Ovary (tissue), 9 donors: ENCODE measurements around the gene CYP27C1. TPM values are rescaled to one million over a fixed set of nuclear protein-coding genes. Genes with fewer than 3 reads are reported as not detected.
A peak's percentile ranks its signal among the peaks of the same experiment; 100 is the strongest.

ENCODE experiments used
- DNase-seq, 5 donors: peaks; one replicate each; pipeline ENCODE4 v3.0.0-alpha.2; 2019 to 2020
- H3K27ac ChIP-seq, 2 donors: fragments of 200-600 bp; one replicate each; pipeline versions ENCODE4 v1.5.1 to v1.8.0; 2019 to 2022
- H3K27me3 ChIP-seq: fragments of 200-600 bp; one replicate; pipeline ENCODE4 v1.8.0; 2022
- H3K36me3 ChIP-seq: fragments of 200-600 bp; sonication (generic); one replicate; pipeline ENCODE4 v1.5.1; 2019
- H3K4me1 ChIP-seq: one replicate; pipeline ENCODE4 v1.8.1; 2013; ENCODE audit warnings: mild to moderate bottlenecking, moderate library complexity; ENCODE audit not compliant: insufficient read depth
- H3K4me3 ChIP-seq: fragments of 200-600 bp; sonication (generic); one replicate; pipeline ENCODE4 v1.5.1; 2017
- H3K9me3 ChIP-seq, 2 donors: fragments of 200-600 bp in 1 of 2; sonication (generic) in 1 of 2; one replicate each; pipeline versions ENCODE4 v1.5.1 to v1.8.1; 2013 to 2019; ENCODE audit warnings: mild to moderate bottlenecking in 1 of 2, moderate library complexity in 1 of 2
- CTCF ChIP-seq, 3 donors: fragments of 450-650 bp in 2 of 3; fragments of 200-600 bp in 1 of 3; IDR thresholded peaks; one replicate each; pipeline versions ENCODE4 v1.5.1 to v1.8.0; 2016 to 2022; ENCODE audit warnings: antibody characterized with exemption in 3 of 3, mild to moderate bottlenecking in 1 of 3
- EP300 ChIP-seq: sonication (generic); formaldehyde crosslinking; IDR thresholded peaks from one replicate; pipeline ENCODE4 v1.6.1; 2017; ENCODE audit warnings: antibody characterized with exemption
- POLR2A ChIP-seq: fragments of 450-650 bp; IDR thresholded peaks from one replicate; pipeline ENCODE4 v1.6.1; 2017; ENCODE audit warnings: antibody characterized with exemption, mild to moderate bottlenecking, moderate library complexity
- WGBS, 3 donors: extraction: QIAGEN DNeasy Blood & Tissue Kit in 1 of 3; methylation state at CpG; one replicate each; pipeline versions ENCODE4 v1.1.5 to v1.1.7; 2013 to 2017; 5-methylcytosine and 5-hydroxymethylcytosine counted together
- intact Hi-C, 4 donors: fragments of 100-400 bp; cut with DNase I; formaldehyde crosslinking; loops; one replicate each; pipeline versions ENCODE4 v1.11.0 to v1.15.1; 2022 to 2023
- polyA plus RNA-seq, 2 donors: library from polyadenylated mRNA; stranded (reverse); fragments of 200-250 nt in 1 of 2; fragments of 350-450 nt in 1 of 2; fragmentation: Illumina TruSeq in 1 of 2; extraction: RNeasy Lipid Tissue Mini Kit (QIAGEN cat#74804) in 1 of 2; gene quantifications; one replicate each; pipeline ENCODE4 v1.2.3, GENCODE V29; 2013 to 2014
- total RNA-seq, 7 donors: library from RNA; depleted of rRNA in 2 of 7; stranded (reverse); fragments of >200 nt in 2 of 7; fragmentation: NEBNext Ultra II Directional in 3 of 7; extraction: Animal tissue kit (Norgen Biotek cat#: 25700) in 3 of 7; gene quantifications; one replicate each; pipeline versions ENCODE4 v1.1.0 to v1.2.4, GENCODE V29; 2016 to 2023
- donor health status: DM: no; HTN: no; CAD: no; lungs with moderate emphysema.
- donor health status: DM: no; HTN: no; CAD: no.
- donor health status: Bipolar disorder and iron deficiency.
- donor health status: DM: yes; HTN: yes; CAD: no.
- donor health status: DM: no; HTN: no; CAD: no.
- donor health status: DM: yes; HTN: yes; CAD: no.

The CYP27C1 gene
- total and polyA plus RNA-seq, 9 donors: 0.07 to 0.52 (median 0.17) TPM; not detected in 1

GRCh38 chr2:127159543-127159942, 60.6 kb downstream of the CYP27C1 start:
- H3K36me3 ChIP-seq: no peaks in the 10 kb centered on the region
- 45 to 57% (median 56%) methylated on average over 2 of the region's 2 CpGs for WGBS, 3 donors

DNA sequence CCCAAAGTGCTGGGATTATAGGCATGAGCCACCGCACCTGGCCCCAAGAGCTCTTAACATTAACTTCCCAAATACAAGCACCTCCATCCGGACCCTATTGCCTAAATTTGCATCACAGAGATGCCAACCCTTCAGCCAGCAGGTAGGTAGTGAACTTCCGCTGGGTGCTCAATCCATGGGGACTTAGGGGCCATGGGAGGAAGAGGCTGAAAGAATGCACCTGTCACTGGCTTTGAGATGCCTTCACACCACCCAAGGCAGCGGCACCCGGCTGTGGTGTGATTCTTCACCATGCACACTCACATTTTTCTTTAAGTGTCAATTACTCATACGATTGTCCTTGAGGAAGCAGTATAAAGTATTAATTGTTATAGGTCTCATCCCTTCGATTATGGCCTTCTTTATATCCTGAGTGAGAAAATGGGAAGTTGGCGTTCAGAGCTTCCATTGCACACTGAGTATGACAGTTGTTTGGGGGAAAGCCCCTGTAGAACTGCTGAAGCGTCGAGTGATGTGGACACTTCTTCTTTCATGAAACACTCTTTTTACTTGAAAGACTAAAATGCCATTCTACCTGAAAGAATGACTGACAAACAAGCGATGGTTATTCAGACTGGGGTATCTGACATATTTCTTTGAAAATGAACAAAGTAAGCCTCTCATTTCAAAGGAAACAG, 61.3 kb downstream of the CYP27C1 start:
- Histone ChIP-seq H3K27ac (no peak overlapping the region), H3K9me3 (no peaks in the 10 kb centered on the region), H3K4me3 (no peak overlapping the region), H3K4me1 (peaks cover 7% of the 10 kb centered on the region), H3K27me3 (no peaks in the 10 kb centered on the region), H3K36me3 (no peaks in the 10 kb centered on the region)
- TF ChIP-seq EP300 (no peak), CTCF (IDR thresholded peaks at IDR 0.05) (no peak), POLR2A (no peak)
- DNase-seq: no peak
- WGBS, 3 donors: 89 to 94% (median 91%) methylated on average over 11 of the region's 11 CpGs
- intact Hi-C loops: loop anchor here in 1 of 4 donors (10.0 kb wide), 1 partner anchor 74 kb away; no protein-coding TSS in a partner anchor

More at GRCh38 chr2:127159543-127159942, 60.6 kb downstream of the CYP27C1 start:
- Histone ChIP-seq H3K27me3 (no peaks in the 10 kb centered on the region), H3K4me3 (no peak overlapping the region), H3K27ac (no peak overlapping the region), H3K9me3 (no peaks in the 10 kb centered on the region), H3K4me1 (peaks cover 5% of the 10 kb centered on the region)
- intact Hi-C loops: loop anchor here in 1 of 4 donors (10.0 kb wide), 1 partner anchor 75 kb away; no protein-coding TSS in a partner anchor
- no peak for DNase-seq
- TF ChIP-seq CTCF (IDR thresholded peaks at IDR 0.05) (no peak), EP300 (no peak), POLR2A (no peak)

DNA sequence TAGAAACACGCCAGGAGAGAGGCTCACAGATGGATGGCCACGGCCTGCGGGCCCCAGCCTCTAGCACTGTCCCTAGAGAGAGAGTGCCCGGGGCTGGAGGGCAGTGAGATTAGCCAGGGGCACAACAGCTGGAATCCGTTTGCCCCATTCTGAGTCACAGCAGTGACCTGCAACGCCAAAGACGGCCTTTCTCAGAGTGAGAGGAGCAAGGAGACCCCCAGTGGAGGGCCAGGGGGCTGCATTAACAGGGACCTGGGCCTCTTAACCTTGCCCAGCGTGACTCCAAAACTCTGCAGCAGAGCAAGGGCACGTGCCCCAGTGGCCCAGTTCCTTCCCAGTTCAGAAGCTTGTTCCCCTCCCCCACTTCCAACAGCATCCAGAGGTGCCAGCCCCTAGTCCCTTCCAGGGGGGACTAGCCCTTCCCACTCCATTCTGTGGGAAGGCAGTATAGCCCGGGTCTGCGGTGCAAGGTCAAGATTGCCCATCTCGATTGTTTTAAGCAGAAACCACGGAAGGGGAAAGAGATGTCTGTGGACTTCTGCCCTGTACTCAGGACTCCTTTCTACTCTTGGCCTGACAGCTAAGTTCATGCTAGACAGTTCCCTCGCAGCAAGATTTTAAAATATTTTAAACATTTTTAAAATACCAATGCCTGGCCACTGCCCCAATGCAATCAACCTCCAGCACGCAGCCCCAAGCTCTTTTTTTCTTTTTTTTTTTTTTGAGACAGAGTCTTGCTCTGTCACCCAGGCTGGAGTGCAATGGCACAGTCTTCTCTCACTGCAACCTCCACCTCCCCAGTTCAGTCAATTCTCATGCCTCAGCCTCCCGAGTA, 62.2 kb downstream of the CYP27C1 start:
- WGBS, 3 donors: 69 to 72% (median 70%) methylated on average over 16 of the region's 16 CpGs
- intact Hi-C loops: loop anchor here in 1 of 4 donors (10.0 kb wide), 1 partner anchor 73 kb away; no protein-coding TSS in a partner anchor
- peaks cover 7% of the 10 kb centered on the region for H3K4me1 ChIP-seq
- TF ChIP-seq POLR2A (no peak), EP300 (no peak), CTCF (IDR thresholded peaks at IDR 0.05) (no peak)
- H3K27ac ChIP-seq: no peak overlapping the region
- H3K36me3 ChIP-seq: no peaks in the 10 kb centered on the region
- H3K4me3 ChIP-seq: no peak overlapping the region
- H3K27me3 ChIP-seq: no peaks in the 10 kb centered on the region
- no peaks in the 10 kb centered on the region for H3K9me3 ChIP-seq
- DNase-seq: peak in 1 of 5 donors; percentile 21

DNA sequence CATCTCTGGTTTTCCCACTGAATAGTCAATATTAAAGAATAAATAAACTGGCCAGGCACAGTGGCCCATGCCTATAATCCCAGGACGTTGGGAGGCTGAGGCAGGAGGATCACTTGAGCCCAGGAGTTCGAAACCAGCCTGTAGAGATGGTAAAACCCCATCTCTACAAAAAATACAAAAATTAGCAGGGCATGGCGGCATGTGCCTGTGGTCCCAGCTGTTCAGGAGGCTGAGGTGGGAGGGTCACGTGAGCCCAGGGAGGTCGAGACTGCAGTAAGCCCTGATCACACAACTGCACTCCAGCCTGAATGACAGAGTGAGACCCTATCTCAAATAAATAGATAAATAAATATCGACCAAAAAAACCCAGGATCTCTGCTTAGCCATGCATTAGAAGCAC, 63.0 kb downstream of the CYP27C1 start:
- no peak overlapping the region for H3K27ac ChIP-seq
- no peaks in the 10 kb centered on the region for H3K27me3 ChIP-seq
- TF ChIP-seq EP300 (no peak), POLR2A (no peak), CTCF (IDR thresholded peaks at IDR 0.05) (no peak)
- no peaks in the 10 kb centered on the region for H3K9me3 ChIP-seq
- no peak for DNase-seq
- H3K4me3 ChIP-seq: no peak overlapping the region
- WGBS, 3 donors: 90 to 97% (median 92%) methylated on average over 6 of the region's 6 CpGs
- intact Hi-C loops: loop anchor here in 1 of 4 donors (10.0 kb wide), 1 partner anchor 72 kb away; no protein-coding TSS in a partner anchor
- H3K4me1 ChIP-seq: peaks cover 7% of the 10 kb centered on the region
- H3K36me3 ChIP-seq: no peaks in the 10 kb centered on the region
